ACHN (cell line): Measurements from ENCODE around the gene NIF3L1.
A peak's percentile ranks its signal among the peaks of the same experiment; 100 is the strongest.
"Not testable (repeated sequence)": the region's sequence is repeated elsewhere in the genome, so short reads cannot be mapped to it uniquely, and the experiment has no call there.

Experiments
- DNase-seq: peaks from one replicate; pipeline ENCODE4 v3.0.0-alpha.2; 2015
- in situ Hi-C: cut with HindIII; loops from 2 replicates; pipeline ENCODE4 v1.10.0; 2017; ENCODE audit warnings: low sequenced_read_pairs, low pct_ligation_motif_present, low pct_unique_long_range_greater_than_20kb

The NIF3L1 gene

GRCh38 chr2:200864176-200865034, 24.8 kb upstream of the NIF3L1 start, which contains the start of gene CLK1:
TSS of gene CLK1 (minus strand) at chr2:200864658. CDS start at chr2:200861862, 2,796 bp downstream.
- peak; percentile 95 for DNase-seq
- in situ Hi-C loops = no loop called here

GRCh38 chr2:200869014-200869413, 20.2 kb upstream of the NIF3L1 start:
- in situ Hi-C loops = no loop called here
- DNase-seq = no peak

- no peak for DNase-seq
- in situ Hi-C loops = no loop called here
Observed at GRCh38 chr2:200871151-200871550, 18.0 kb upstream of the NIF3L1 start.

GRCh38 chr2:200873560-200873959, 15.6 kb upstream of the NIF3L1 start:
- in situ Hi-C loops = no loop called here
- DNase-seq = no peak

GRCh38 chr2:200877443-200877842, 11.7 kb upstream of the NIF3L1 start:
- in situ Hi-C loops = no loop called here
- DNase-seq = no peak

- in situ Hi-C loops = no loop called here
- no peak for DNase-seq
Observed at GRCh38 chr2:200878289-200878880, 10.8 kb upstream of the NIF3L1 start.

- not testable (repeated sequence) for DNase-seq
Observed at GRCh38 chr2:200881715-200882249, 7.4 kb upstream of the NIF3L1 start.

GRCh38 chr2:200899482-200899881, 10.3 kb downstream of the NIF3L1 start:
- in situ Hi-C loops = no loop called here
- DNase-seq = no peak

More at GRCh38 chr2:200881715-200882249, 7.4 kb upstream of the NIF3L1 start:
- in situ Hi-C loops = not testable (repeated sequence)

GRCh38 chr2:200901459-200902072, 12.4 kb downstream of the NIF3L1 start:
- in situ Hi-C loops = loop anchor here (10.0 kb wide), 1 partner anchor 283 kb away; the partner anchor contains the start of gene CASP10
- peak; percentile 94 for DNase-seq

- peak; percentile 81 for DNase-seq
- in situ Hi-C loops = loop anchor here (10.0 kb wide), 1 partner anchor 279 kb away; the partner anchor contains the start of gene CASP10
Observed at GRCh38 chr2:200905618-200906296, 16.6 kb downstream of the NIF3L1 start.

- no peak for DNase-seq
- in situ Hi-C loops = loop anchor here (10.0 kb wide), 1 partner anchor 275 kb away; the partner anchor contains the start of gene CASP10
Observed at GRCh38 chr2:200909958-200910357, 20.8 kb downstream of the NIF3L1 start.

GRCh38 chr2:200913654-200914053, 24.5 kb downstream of the NIF3L1 start:
- DNase-seq = no peak
- in situ Hi-C loops = no loop called here

GRCh38 chr2:200922439-200922838, 33.3 kb downstream of the NIF3L1 start:
- DNase-seq = no peak
- in situ Hi-C loops = no loop called here

GRCh38 chr2:200929334-200930249, 40.4 kb downstream of the NIF3L1 start:
- in situ Hi-C loops = no loop called here
- DNase-seq = peak; percentile 28

GRCh38 chr2:200930947-200931626, 41.9 kb downstream of the NIF3L1 start:
- DNase-seq = no peak

GRCh38 chr2:200939832-200940231, 50.7 kb downstream of the NIF3L1 start:
- no peak for DNase-seq
- in situ Hi-C loops = no loop called here

More at GRCh38 chr2:200930947-200931626, 41.9 kb downstream of the NIF3L1 start:
- in situ Hi-C loops = no loop called here
